H9 (cell line): ENCODE results near the gene SCD5. TPM values are rescaled to one million over a fixed set of nuclear protein-coding genes. Genes with fewer than 3 reads are reported as not detected.

Experiments
- DNase-seq: peaks from one replicate; pipeline ENCODE4 v3.0.0-alpha.2; 2017
- H2AFZ ChIP-seq: one replicate; pipeline ENCODE4 v1.6.1; 2013; ENCODE audit warnings: mild to moderate bottlenecking, low read length, control low read depth, moderate library complexity
- H2AK5ac ChIP-seq: 2 replicates; pipeline ENCODE4 v1.6.1; 2013; ENCODE audit warnings: low read length, control low read depth, mixed read lengths; ENCODE audit not compliant: insufficient read length
- H2BK120ac ChIP-seq: one replicate; pipeline ENCODE4 v1.6.1; 2013; ENCODE audit warnings: low read depth, mild to moderate bottlenecking, low read length, control low read depth, inconsistent platforms; ENCODE audit not compliant: poor library complexity, severe bottlenecking
- H2BK12ac ChIP-seq: 2 replicates; pipeline ENCODE4 v1.6.1; 2013; ENCODE audit warnings: low read length, control low read depth, mixed read lengths, low read depth; ENCODE audit not compliant: insufficient read length
- H2BK15ac ChIP-seq: 2 replicates; pipeline ENCODE4 v1.6.1; 2013; ENCODE audit warnings: low read depth, low read length, control low read depth
- H2BK20ac ChIP-seq: one replicate; pipeline ENCODE4 v1.6.1; 2013; ENCODE audit warnings: low read depth, mild to moderate bottlenecking, low read length, control low read depth, inconsistent platforms; ENCODE audit not compliant: poor library complexity, severe bottlenecking
- H2BK5ac ChIP-seq: 2 replicates; pipeline ENCODE4 v1.6.1; 2013; ENCODE audit warnings: low read length, control low read depth, mixed read lengths; ENCODE audit not compliant: insufficient read length
- H3K14ac ChIP-seq: 2 replicates; pipeline ENCODE4 v1.6.1; 2013; ENCODE audit warnings: low read length, control low read depth; ENCODE audit not compliant: insufficient read depth
- H3K18ac ChIP-seq: 2 replicates; pipeline ENCODE4 v1.6.1; 2013; ENCODE audit warnings: low read depth, mild to moderate bottlenecking, mixed read lengths, low read length, control low read depth; ENCODE audit not compliant: insufficient read length
- H3K23ac ChIP-seq: 2 replicates; pipeline ENCODE4 v1.6.1; 2013; ENCODE audit warnings: low read length, control low read depth, mixed read lengths, low read depth; ENCODE audit not compliant: insufficient read length
- H3K23me2 ChIP-seq: 2 replicates; pipeline ENCODE4 v1.6.1; 2013; ENCODE audit warnings: low read depth, mild to moderate bottlenecking, mixed read lengths, low read length, control low read depth; ENCODE audit not compliant: insufficient read length, poor library complexity, severe bottlenecking
- H3K27ac ChIP-seq: 2 replicates; pipeline ENCODE4 v1.5.1; 2013; ENCODE audit warnings: low read length, control low read depth, mixed read lengths, low read depth; ENCODE audit not compliant: insufficient read length
- H3K27me3 ChIP-seq: 2 replicates; pipeline ENCODE4 v1.6.1; 2013; ENCODE audit warnings: low read length, control low read depth, inconsistent platforms; ENCODE audit not compliant: insufficient read depth
- H3K4ac ChIP-seq: 2 replicates; pipeline ENCODE4 v1.6.1; 2013; ENCODE audit warnings: low read depth, mild to moderate bottlenecking, control low read depth, inconsistent platforms, low read length, moderate library complexity
- H3K4me1 ChIP-seq: 2 replicates; pipeline ENCODE4 v1.6.1; 2013; ENCODE audit warnings: low read length, control low read depth, inconsistent platforms; ENCODE audit not compliant: insufficient read depth
- H3K4me2 ChIP-seq: 2 replicates; pipeline ENCODE4 v1.6.1; 2013; ENCODE audit warnings: low read length, control low read depth, mixed read lengths; ENCODE audit not compliant: insufficient read length, insufficient read depth
- H3K56ac ChIP-seq: 2 replicates; pipeline ENCODE4 v1.6.1; 2013; ENCODE audit warnings: low read depth, mild to moderate bottlenecking, mixed read lengths, low read length, control low read depth; ENCODE audit not compliant: insufficient read length
- H3K79me1 ChIP-seq: 2 replicates; pipeline ENCODE4 v1.6.1; 2013; ENCODE audit warnings: low read depth, mild to moderate bottlenecking, moderate library complexity, low read length, control low read depth, inconsistent platforms; ENCODE audit not compliant: insufficient read depth, poor library complexity, severe bottlenecking
- H3K79me2 ChIP-seq: 2 replicates; pipeline ENCODE4 v1.6.1; 2013; ENCODE audit warnings: low read length, control low read depth, inconsistent platforms; ENCODE audit not compliant: insufficient read depth
- H3K9ac ChIP-seq: 2 replicates; pipeline ENCODE4 v1.6.1; 2013; ENCODE audit warnings: low read length, control low read depth, mixed read lengths; ENCODE audit not compliant: insufficient read length; ENCODE audit errors: extremely low read depth
- H3K9me3 ChIP-seq: one replicate; pipeline ENCODE4 v1.6.1; 2013; ENCODE audit warnings: low read depth, low read length, inconsistent platforms; ENCODE audit not compliant: control insufficient read depth
- H3T11ph ChIP-seq: one replicate; pipeline ENCODE4 v1.6.1; 2013; ENCODE audit warnings: mild to moderate bottlenecking, low read length, control low read depth, inconsistent platforms
- H4K20me1 ChIP-seq: one replicate; pipeline ENCODE4 v1.6.1; 2013; ENCODE audit not compliant: control insufficient read depth, insufficient read length, insufficient read depth
- H4K5ac ChIP-seq: 2 replicates; pipeline ENCODE4 v1.6.1; 2013; ENCODE audit warnings: low read depth, mild to moderate bottlenecking, mixed read lengths, low read length, control low read depth; ENCODE audit not compliant: insufficient read length
- H4K8ac ChIP-seq: replicated peaks from 2 replicates; pipeline ENCODE4 v1.6.1; 2013; ENCODE audit warnings: low read length, control low read depth, mixed read lengths, low read depth; ENCODE audit not compliant: insufficient read length
- H4K91ac ChIP-seq: 2 replicates; pipeline ENCODE4 v1.6.1; 2013; ENCODE audit warnings: low read depth, mild to moderate bottlenecking, moderate library complexity, mixed read lengths, low read length, control low read depth; ENCODE audit not compliant: insufficient read length
- H3K27ac Mint-ChIP-seq, 3 experiments: 2 replicates in 2 of 3; 3 replicates in 1 of 3; pipeline ENCODE4 v1.8.0; 2020 to 2021; ENCODE audit warnings: mixed read lengths in 3 of 3, mild to moderate bottlenecking in 1 of 3, moderate library complexity in 1 of 3
- H3K27me3 Mint-ChIP-seq: 2 replicates; pipeline ENCODE4 v1.8.0; 2021; ENCODE audit warnings: low read depth, mild to moderate bottlenecking, moderate library complexity, mixed read lengths
- H3K36me3 Mint-ChIP-seq, 3 experiments: 2 replicates in 2 of 3; 3 replicates in 1 of 3; pipeline ENCODE4 v1.8.0; 2020 to 2021; ENCODE audit warnings: low read depth in 3 of 3, mixed read lengths in 3 of 3; ENCODE audit not compliant: insufficient read depth in 1 of 3
- H3K4me1 Mint-ChIP-seq, 2 experiments: 2 replicates each; pipeline ENCODE4 v1.8.0; 2020; ENCODE audit warnings: mixed read lengths in 2 of 2
- H3K4me3 Mint-ChIP-seq, 2 experiments: 2 replicates in 1 of 2; 3 replicates in 1 of 2; pipeline ENCODE4 v1.8.0; 2020 to 2021; ENCODE audit warnings: mild to moderate bottlenecking in 2 of 2, mixed read lengths in 2 of 2, moderate library complexity in 1 of 2
- H3K9me3 Mint-ChIP-seq, 2 experiments: 2 replicates in 1 of 2; 3 replicates in 1 of 2; pipeline ENCODE4 v1.8.0; 2020; ENCODE audit warnings: mild to moderate bottlenecking in 2 of 2, mixed read lengths in 2 of 2, moderate library complexity in 1 of 2
- WGBS: extraction: QIAGEN DNeasy Blood & Tissue Kit; methylation state at CpG from one replicate; pipeline ENCODE4 v1.1.7; 2013; ENCODE audit warnings: missing lambda C conversion rate, low lambda C conversion rate, mixed read lengths; ENCODE audit not compliant: insufficient read length; ENCODE audit errors: extremely low coverage; 5-methylcytosine and 5-hydroxymethylcytosine counted together
- total RNA-seq: library from RNA; stranded (reverse); gene quantifications from 2 replicates; pipeline ENCODE4 v1.2.1, GENCODE V29; 2021
- TF ChIP-seq, protein P1 (sequence below): fragments of 200-600 bp; sonication (generic); conservative IDR thresholded peaks from 3 replicates; pipeline ENCODE4 v1.8.0; 2021; ENCODE audit warnings: antibody characterized with exemption, mild to moderate bottlenecking

The SCD5 gene
- total RNA-seq, 1 experiment from 2014 or later: 0.68 TPM

GRCh38 chr4:82775243-82775642 lies 23.4 kb downstream of the SCD5 start:
- Histone ChIP-seq H4K5ac (no peak overlapping the region), H2BK5ac (no peak overlapping the region), H3K9me3 (no peaks in the 10 kb centered on the region), H3K27ac (no peak overlapping the region), H2AFZ (no peak overlapping the region), H3K18ac (no peak overlapping the region), H4K91ac (no peak overlapping the region), H3K9ac (no peak overlapping the region), H3K23me2 (no peaks in the 10 kb centered on the region), H3K79me1 (no peaks in the 10 kb centered on the region), H2AK5ac (no peak overlapping the region), H3K23ac (no peak overlapping the region), H3T11ph (no peak overlapping the region), H3K56ac (no peak overlapping the region), H3K4me1 (no peaks in the 10 kb centered on the region), H3K4me2 (no peak overlapping the region), H3K27me3 (no peaks in the 10 kb centered on the region; the same call in 1 of the 2 replicates), H4K20me1 (no peaks in the 10 kb centered on the region), H3K4ac (no peak overlapping the region), H4K8ac (no peak overlapping the region), H3K79me2 (no peaks in the 10 kb centered on the region), H2BK15ac (no peak overlapping the region), H2BK120ac (no peak overlapping the region), H2BK12ac (no peak overlapping the region), H2BK20ac (no peak overlapping the region), H3K14ac (no peak overlapping the region)
- peak; percentile 6 for DNase-seq
- H3K9me3 Mint-ChIP-seq: no peaks in the 10 kb centered on the region
- H3K4me3 Mint-ChIP-seq: no peak overlapping the region; a peak in 1 of 5 replicates
- no CpG with 5 or more reads among the region's 5 CpGs for WGBS
- H3K27ac Mint-ChIP-seq: no peak overlapping the region
- peaks cover 70% of the 10 kb centered on the region for H3K27me3 Mint-ChIP-seq
- TF ChIP-seq, protein P1, sequence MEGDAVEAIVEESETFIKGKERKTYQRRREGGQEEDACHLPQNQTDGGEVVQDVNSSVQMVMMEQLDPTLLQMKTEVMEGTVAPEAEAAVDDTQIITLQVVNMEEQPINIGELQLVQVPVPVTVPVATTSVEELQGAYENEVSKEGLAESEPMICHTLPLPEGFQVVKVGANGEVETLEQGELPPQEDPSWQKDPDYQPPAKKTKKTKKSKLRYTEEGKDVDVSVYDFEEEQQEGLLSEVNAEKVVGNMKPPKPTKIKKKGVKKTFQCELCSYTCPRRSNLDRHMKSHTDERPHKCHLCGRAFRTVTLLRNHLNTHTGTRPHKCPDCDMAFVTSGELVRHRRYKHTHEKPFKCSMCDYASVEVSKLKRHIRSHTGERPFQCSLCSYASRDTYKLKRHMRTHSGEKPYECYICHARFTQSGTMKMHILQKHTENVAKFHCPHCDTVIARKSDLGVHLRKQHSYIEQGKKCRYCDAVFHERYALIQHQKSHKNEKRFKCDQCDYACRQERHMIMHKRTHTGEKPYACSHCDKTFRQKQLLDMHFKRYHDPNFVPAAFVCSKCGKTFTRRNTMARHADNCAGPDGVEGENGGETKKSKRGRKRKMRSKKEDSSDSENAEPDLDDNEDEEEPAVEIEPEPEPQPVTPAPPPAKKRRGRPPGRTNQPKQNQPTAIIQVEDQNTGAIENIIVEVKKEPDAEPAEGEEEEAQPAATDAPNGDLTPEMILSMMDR: no peak
- peaks cover 5 to 6% of the 10 kb centered on the region in 2 experiments; a peak in 3 of 4 replicates for H3K4me1 Mint-ChIP-seq
- no peaks in the 10 kb centered on the region for H3K36me3 Mint-ChIP-seq
